Left cardiac atrium (tissue), 4 donors: ENCODE data around the gene SUSD1. TPM values are rescaled to one million over a fixed set of nuclear protein-coding genes. Genes with fewer than 3 reads are reported as not detected.
"Not testable (repeated sequence)": the region's sequence is repeated elsewhere in the genome, so short reads cannot be mapped to it uniquely, and the experiment has no call there.

Experiments
- ATAC-seq, 2 donors: fragments of 200-7000 bp; cut with Tn5 transposase; one replicate each; pipeline ENCODE4 v1.9.1; 2020; ENCODE audit warnings: mild to moderate bottlenecking in 2 of 2, moderate library complexity in 2 of 2
- DNase-seq: peaks from one replicate; pipeline ENCODE4 v3.0.0-alpha.2; 2020
- intact Hi-C, 2 donors: fragments of 100-400 bp; cut with DNase I; formaldehyde crosslinking; loops; one replicate each; pipeline versions ENCODE4 v1.14.1 to v1.15.1; 2022 to 2023
- total RNA-seq, 2 donors: library from RNA; stranded (reverse); fragmentation: NEBNext Ultra II Directional; extraction: Animal tissue kit (Norgen Biotek cat#: 25700); gene quantifications; one replicate each; pipeline ENCODE4 v1.2.1, GENCODE V29; 2021
- donor health status: DM: no; HTN: yes; CAD: no.
- donor health status: DM: no; HTN: yes; CAD: no; lungs with severe emphysema.
- donor health status: DM: yes; HTN: yes; CAD: no.
- donor health status: Dilated cardiomyopathy.

Gene SUSD1
- total RNA-seq, 2 donors from 2014 or later, result 9.4 to 13.7 TPM

GRCh38 chr9:112137066-112137465 lies 38.0 kb downstream of the SUSD1 start:
- intact Hi-C loops, result no loop called here
- DNase-seq (no peak), ATAC-seq (no peak)

GRCh38 chr9:112135706-112136105 lies 39.4 kb downstream of the SUSD1 start:
- DNase-seq (no peak), ATAC-seq (peak in 1 of 2 donors; percentile 70)
- intact Hi-C loops, result no loop called here

GRCh38 chr9:112133806-112134205 lies 41.3 kb downstream of the SUSD1 start:
- ATAC-seq, intact Hi-C loops, DNase-seq: not testable (repeated sequence)

GRCh38 chr9:112132356-112132755 lies 42.7 kb downstream of the SUSD1 start:
- ATAC-seq (no peak), DNase-seq (no peak)
- intact Hi-C loops, result no loop called here

GRCh38 chr9:112130997-112131396 lies 44.1 kb downstream of the SUSD1 start:
- intact Hi-C loops, result no loop called here
- ATAC-seq, result no peak
- no peak for DNase-seq

- ATAC-seq (no peak), DNase-seq (no peak)
- intact Hi-C loops, result no loop called here
These were observed 44.8 kb downstream of the SUSD1 start for GRCh38 chr9:112130347-112130746.

- intact Hi-C loops, result no loop called here
- no peak for DNase-seq
- ATAC-seq, result no peak
These were observed 45.9 kb downstream of the SUSD1 start for GRCh38 chr9:112129246-112129645.

GRCh38 chr9:112128399-112128798 lies 46.7 kb downstream of the SUSD1 start:
- ATAC-seq, intact Hi-C loops, DNase-seq: not testable (repeated sequence)

- intact Hi-C loops, result no loop called here
- DNase-seq, result no peak
- no peak for ATAC-seq
These were observed 47.8 kb downstream of the SUSD1 start for GRCh38 chr9:112127281-112127680.

GRCh38 chr9:112125951-112126388 lies 49.1 kb downstream of the SUSD1 start:
- no peak for ATAC-seq
- DNase-seq, result no peak
- intact Hi-C loops, result no loop called here

GRCh38 chr9:112124156-112124555 lies 50.9 kb downstream of the SUSD1 start:
- intact Hi-C loops, result no loop called here
- no peak for ATAC-seq
- DNase-seq, result no peak

GRCh38 chr9:112121633-112122032 lies 53.5 kb downstream of the SUSD1 start:
- intact Hi-C loops, result no loop called here
- ATAC-seq, result no peak
- no peak for DNase-seq

GRCh38 chr9:112120439-112120925 lies 54.6 kb downstream of the SUSD1 start:
- ATAC-seq (no peak), DNase-seq (no peak)
- intact Hi-C loops, result no loop called here

- DNase-seq, result no peak
- ATAC-seq, result no peak
- intact Hi-C loops, result no loop called here
These were observed 55.1 kb downstream of the SUSD1 start for GRCh38 chr9:112120030-112120341.

- ATAC-seq (no peak), DNase-seq (no peak)
- intact Hi-C loops, result no loop called here
These were observed 55.7 kb downstream of the SUSD1 start for GRCh38 chr9:112119225-112120029.

GRCh38 chr9:112118009-112118408 lies 57.1 kb downstream of the SUSD1 start:
- ATAC-seq (no peak), DNase-seq (no peak)
- intact Hi-C loops, result no loop called here

- no peak for ATAC-seq
- no peak for DNase-seq
- intact Hi-C loops, result no loop called here
These were observed 58.9 kb downstream of the SUSD1 start for GRCh38 chr9:112115970-112116753.

GRCh38 chr9:112115109-112115508 lies 60.0 kb downstream of the SUSD1 start:
- ATAC-seq (no peak), DNase-seq (no peak)
- intact Hi-C loops, result no loop called here

GRCh38 chr9:112112941-112113681 lies 62.0 kb downstream of the SUSD1 start:
- ATAC-seq (peak; percentile 55 to 59), DNase-seq (no peak)
- intact Hi-C loops, result no loop called here

- intact Hi-C loops, result no loop called here
- peak in 1 of 2 donors; percentile 15 for ATAC-seq
- DNase-seq, result no peak
These were observed 62.6 kb downstream of the SUSD1 start for GRCh38 chr9:112112519-112112918.
